B cell (primary cell): ENCODE measurements around the gene ZNF790. TPM values are rescaled to one million over a fixed set of nuclear protein-coding genes. Genes with fewer than 3 reads are reported as not detected.

ENCODE experiments used
- ATAC-seq: fragments of 200-7000 bp; cut with Tn5 transposase; one replicate; pipeline ENCODE4 v1.10.0; 2021; ENCODE audit warnings: low read depth, mild to moderate bottlenecking, moderate number of reproducible peaks, moderate library complexity
- CTCF ChIA-PET: fragments of 350-600 bp; sonication (Branson Sonifier 250); formaldehyde crosslinking; loops from one replicate; lab custom pipeline; 2021; ENCODE audit warnings: antibody characterized with exemption, inconsistent platforms; lab: Charles Lee
- POLR2A ChIA-PET: fragments of 350-600 bp; sonication (Branson Sonifier 250); formaldehyde crosslinking; loops from one replicate; lab custom pipeline; 2021; ENCODE audit warnings: antibody characterized with exemption; lab: Charles Lee
- DNase-seq: peaks from one replicate; pipeline ENCODE4 v3.0.0; 2013
- H2AFZ ChIP-seq: 2 replicates; pipeline ENCODE4 v1.6.1; 2012; ENCODE audit warnings: mild to moderate bottlenecking, low read depth, low read length; ENCODE audit not compliant: insufficient read depth, poor library complexity, severe bottlenecking
- H3K27ac ChIP-seq, 2 donors: 1 replicate in 1 of 2; 2 replicates in 1 of 2; pipeline ENCODE4 v1.5.1; 2012 to 2013; ENCODE audit warnings: low read length in 2 of 2, mild to moderate bottlenecking in 2 of 2, moderate library complexity in 1 of 2
- H3K27me3 ChIP-seq, 4 experiments: fragments of 200-600 bp in 1 of 4; sonication (generic) in 1 of 4; replicated peaks in 1 of 4; 1 replicate in 2 of 4; 2 replicates in 2 of 4; pipeline versions ENCODE4 v1.6.1 to v1.7.0; 2013 to 2016; ENCODE audit warnings: low read length in 3 of 4, mild to moderate bottlenecking in 2 of 4, mixed read lengths in 1 of 4, moderate library complexity in 1 of 4; ENCODE audit not compliant: insufficient read depth in 4 of 4, control insufficient read depth in 3 of 4; ENCODE audit errors: control extremely low read depth in 1 of 4
- H3K36me3 ChIP-seq, 2 experiments: replicated peaks in 1 of 2; 1 replicate in 1 of 2; 2 replicates in 1 of 2; pipeline versions ENCODE4 v1.6.1 to v1.7.1; 2013; ENCODE audit warnings: low read length in 1 of 2; ENCODE audit not compliant: insufficient read depth in 2 of 2, control insufficient read depth in 1 of 2; ENCODE audit errors: control extremely low read depth in 1 of 2, extremely low read depth in 1 of 2
- H3K4me1 ChIP-seq, 2 donors: fragments of 200-600 bp in 1 of 2; sonication (generic) in 1 of 2; 1 replicate in 1 of 2; 2 replicates in 1 of 2; pipeline versions ENCODE4 v1.5.1 to v1.6.1; 2013 to 2017; ENCODE audit warnings: low read length in 2 of 2; ENCODE audit not compliant: control insufficient read depth in 2 of 2, insufficient read depth in 2 of 2
- H3K4me2 ChIP-seq: replicated peaks from 2 replicates; pipeline ENCODE3; 2012; ENCODE audit warnings: mild to moderate bottlenecking, low read depth, low read length; ENCODE audit not compliant: poor library complexity, severe bottlenecking
- H3K4me3 ChIP-seq, 5 experiments: fragments of 200-600 bp in 1 of 5; sonication (generic) in 1 of 5; 1 replicate in 3 of 5; 2 replicates in 2 of 5; pipeline versions ENCODE4 v1.5.1 to v1.7.0; 2011 to 2016; ENCODE audit warnings: low read length in 4 of 5, mild to moderate bottlenecking in 4 of 5, low read depth in 2 of 5, control low read depth in 1 of 5, moderate library complexity in 1 of 5; ENCODE audit not compliant: insufficient read depth in 1 of 5; ENCODE audit errors: control extremely low read depth in 1 of 5, extremely low read depth in 1 of 5
- H3K79me2 ChIP-seq: fragments of 200-600 bp; sonication (generic); one replicate; pipeline ENCODE4 v1.6.0; 2016; ENCODE audit warnings: low read length; ENCODE audit not compliant: control insufficient read depth, insufficient read depth
- H3K9ac ChIP-seq: fragments of 200-600 bp; sonication (generic); 2 replicates; pipeline ENCODE4 v1.6.1; 2017; ENCODE audit warnings: mild to moderate bottlenecking, low read length, moderate library complexity
- H3K9me3 ChIP-seq, 3 donors: one replicate each; pipeline versions ENCODE4 v1.6.1 to v1.7.1; 2013; ENCODE audit warnings: low read length in 2 of 3; ENCODE audit not compliant: control insufficient read depth in 2 of 3, insufficient read depth in 1 of 3; ENCODE audit errors: control extremely low read depth in 1 of 3
- H4K20me1 ChIP-seq: 2 replicates; pipeline ENCODE4 v1.6.0; 2012; ENCODE audit warnings: mild to moderate bottlenecking, low read length; ENCODE audit not compliant: insufficient read depth, control insufficient read depth, poor library complexity, severe bottlenecking
- H3K27ac Mint-ChIP-seq: one replicate; pipeline ENCODE4 v1.8.0; 2021; ENCODE audit warnings: mixed read lengths
- H3K27me3 Mint-ChIP-seq: one replicate; pipeline ENCODE4 v1.8.0; 2021; ENCODE audit warnings: mixed read lengths
- H3K4me1 Mint-ChIP-seq: one replicate; pipeline ENCODE4 v1.8.0; 2021; ENCODE audit warnings: mixed read lengths
- H3K4me3 Mint-ChIP-seq: one replicate; pipeline ENCODE4 v1.8.0; 2021; ENCODE audit warnings: mixed read lengths
- H3K9me3 Mint-ChIP-seq: one replicate; pipeline ENCODE4 v1.8.0; 2022; ENCODE audit warnings: mixed read lengths; ENCODE audit not compliant: insufficient read depth
- CTCF ChIP-seq: fragments of 200-600 bp; IDR thresholded peaks from one replicate; pipeline ENCODE4 v1.8.0; 2022; ENCODE audit warnings: antibody characterized with exemption, mild to moderate bottlenecking
- EZH2 ChIP-seq: IDR thresholded peaks from 2 replicates; pipeline ENCODE4 v1.6.1; 2012; ENCODE audit warnings: borderline replicate concordance, low read depth, mild to moderate bottlenecking, moderate library complexity, low read length; ENCODE audit not compliant: insufficient read depth, poor library complexity, severe bottlenecking
- WGBS: methylation state at CpG from one replicate; pipeline ENCODE4 v1.1.5; 2013; ENCODE audit warnings: missing lambda C conversion rate; ENCODE audit not compliant: insufficient coverage; 5-methylcytosine and 5-hydroxymethylcytosine counted together
- intact Hi-C: fragments of 100-400 bp; cut with micrococcal nuclease; formaldehyde crosslinking; loops from one replicate; pipeline ENCODE4 v1.10.0; 2022
- polyA plus RNA-seq: library from polyadenylated mRNA; depleted of rRNA; stranded (reverse); fragments of >200 nt; gene quantifications from 2 replicates; pipeline ENCODE4 v1.2.3, GENCODE V29; 2012
- total RNA-seq, 2 donors: library from RNA; stranded (reverse); fragments of 120-200 nt in 1 of 2; gene quantifications; 1 replicate in 1 of 2; 2 replicates in 1 of 2; pipeline versions ENCODE4 v1.2.3 to v1.2.4, GENCODE V29; 2013 to 2022

Gene ZNF790
- total and polyA plus RNA-seq, 2 donors (not counting 1 experiment from before 2014, with no cell fraction given): 1.1 to 14.8 TPM

- no peak overlapping the region for H3K27ac Mint-ChIP-seq
- H3K9ac ChIP-seq: no peak overlapping the region
- ATAC-seq (no peak), DNase-seq (no peak)
- H3K36me3 ChIP-seq: peaks cover 12 to 23% of the 10 kb centered on the region in 2 experiments
- no peaks in the 10 kb centered on the region for H3K4me1 Mint-ChIP-seq
- H3K4me3 ChIP-seq: peak overlapping the region in 1 of 5 experiments; percentile 17
- no peaks in the 10 kb centered on the region for H3K27me3 ChIP-seq
- CTCF ChIA-PET: no interaction called here
- no peak overlapping the region for H3K4me2 ChIP-seq
- POLR2A ChIA-PET: interaction anchor here (0.6 kb wide), 1 partner anchor 13 kb away, joined by 5 read pairs; no protein-coding TSS in a partner anchor
- H3K27ac ChIP-seq: no peak overlapping the region
- no peaks in the 10 kb centered on the region for H4K20me1 ChIP-seq
- no peaks in the 10 kb centered on the region for H3K4me1 ChIP-seq
- peaks cover 33 to 91% (median 37%) of the 10 kb centered on the region in 3 donors for H3K9me3 ChIP-seq
- peaks cover 3% of the 10 kb centered on the region for H3K79me2 ChIP-seq
- H2AFZ ChIP-seq: no peak overlapping the region
- WGBS: 100% methylated on average over 6 of the region's 10 CpGs
- no peak for TF ChIP-seq EZH2
- no peak for TF ChIP-seq CTCF
- intact Hi-C loops: no loop called here
- no peaks in the 10 kb centered on the region for H3K27me3 Mint-ChIP-seq
- H3K4me3 Mint-ChIP-seq: no peak overlapping the region
- H3K9me3 Mint-ChIP-seq: peaks cover 28% of the 10 kb centered on the region
These were observed 39.1 kb upstream of the ZNF790 start for GRCh38 chr19:36876993-36877938.

GRCh38 chr19:36851898-36852297 lies 13.7 kb upstream of the ZNF790 start:
- H3K79me2 ChIP-seq: peaks cover 65% of the 10 kb centered on the region
- peaks cover 7 to 12% of the 10 kb centered on the region in 2 experiments for H3K36me3 ChIP-seq
- intact Hi-C loops: loop anchor here (2.0 kb wide), 3 partner anchors 433 to 743 kb away; partner anchors contain the start of genes ZFP14, ZFP82, ZNF540 and ZNF571
- Mint-ChIP-seq H3K27ac (no peak overlapping the region), H3K27me3 (no peaks in the 10 kb centered on the region), H3K9me3 (peaks cover 7% of the 10 kb centered on the region), H3K4me1 (peaks cover 5% of the 10 kb centered on the region), H3K4me3 (no peak overlapping the region)
- H3K27me3 ChIP-seq: no peaks in the 10 kb centered on the region
- H3K27ac ChIP-seq: no peak overlapping the region
- CTCF ChIA-PET: no interaction called here
- POLR2A ChIA-PET: interaction anchor here (3.1 kb wide), 1 partner anchor 14 kb away, joined by 41 read pairs; the partner anchor contains the start of gene ZNF790
- ATAC-seq (no peak), DNase-seq (no peak)
- no CpG with 5 or more reads among the region's 3 CpGs for WGBS
- H3K4me2 ChIP-seq: peak overlapping the region; percentile 93
- H3K9me3 ChIP-seq: peaks cover 2 to 15% (median 6%) of the 10 kb centered on the region in 3 donors
- H3K4me1 ChIP-seq: peaks cover 16 to 20% of the 10 kb centered on the region in 2 donors
- H3K4me3 ChIP-seq: peak overlapping the region in 1 of 5 experiments; percentile 100
- no peaks in the 10 kb centered on the region for H4K20me1 ChIP-seq
- H3K9ac ChIP-seq: no peak overlapping the region
- H2AFZ ChIP-seq: no peak overlapping the region
- TF ChIP-seq EZH2: no peak
